LoVo (cell line): Measurements from ENCODE around the gene CACNB2.

Experiments
- DNase-seq: peaks from one replicate; pipeline ENCODE4 v3.0.0-alpha.2; 2016; ENCODE audit warnings: low spot score

The CACNB2 gene

GRCh38 chr10:18514537-18514936 lies 374.3 kb downstream of the CACNB2 start:
- no peak for DNase-seq

GRCh38 chr10:18516851-18517250 lies 376.6 kb downstream of the CACNB2 start:
- DNase-seq = no peak

DNA sequence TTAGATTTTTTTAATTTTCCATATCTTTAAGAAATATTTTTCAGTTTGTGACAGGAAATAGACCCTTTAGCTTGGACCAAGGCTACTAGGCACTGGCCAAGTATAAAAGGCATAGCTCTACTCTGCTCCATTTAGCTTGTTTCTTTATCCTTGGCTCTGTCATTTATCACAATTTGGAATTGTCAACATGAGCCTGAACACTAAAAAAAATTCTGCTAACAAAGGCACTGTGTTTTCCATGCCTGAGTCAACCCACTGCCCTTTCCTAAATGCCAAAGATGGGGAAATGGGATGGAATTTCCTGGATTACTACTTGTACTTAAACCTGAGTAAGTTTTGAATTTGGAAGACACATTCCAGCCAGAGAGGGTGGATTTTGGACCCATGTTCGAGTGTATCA lies 382.8 kb downstream of the CACNB2 start:
- no peak for DNase-seq

DNA sequence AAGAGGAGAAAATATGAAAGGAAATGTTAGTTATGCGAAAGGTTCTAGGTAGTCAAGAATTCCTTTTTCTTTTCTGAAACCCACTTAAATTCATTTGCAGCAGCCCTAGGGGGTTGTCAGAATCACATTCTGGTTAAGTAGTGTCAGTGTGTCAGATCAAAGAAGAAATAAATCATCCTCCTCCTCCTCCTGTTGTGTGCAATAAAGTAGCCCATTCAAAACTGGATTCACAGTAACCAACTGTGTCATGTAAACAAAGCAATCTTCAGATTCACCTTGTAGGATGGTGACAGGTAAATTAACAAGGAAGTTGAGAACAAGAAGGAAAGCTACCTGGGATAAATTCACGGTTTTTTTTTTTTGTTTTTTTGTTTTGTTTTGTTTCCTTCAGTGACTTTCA lies 383.6 kb downstream of the CACNB2 start:
- DNase-seq = no peak

- no peak for DNase-seq
Observed at GRCh38 chr10:18527687-18528086, 387.5 kb downstream of the CACNB2 start.

- DNase-seq = no peak
Observed at GRCh38 chr10:18528292-18528691, 388.1 kb downstream of the CACNB2 start.

DNA sequence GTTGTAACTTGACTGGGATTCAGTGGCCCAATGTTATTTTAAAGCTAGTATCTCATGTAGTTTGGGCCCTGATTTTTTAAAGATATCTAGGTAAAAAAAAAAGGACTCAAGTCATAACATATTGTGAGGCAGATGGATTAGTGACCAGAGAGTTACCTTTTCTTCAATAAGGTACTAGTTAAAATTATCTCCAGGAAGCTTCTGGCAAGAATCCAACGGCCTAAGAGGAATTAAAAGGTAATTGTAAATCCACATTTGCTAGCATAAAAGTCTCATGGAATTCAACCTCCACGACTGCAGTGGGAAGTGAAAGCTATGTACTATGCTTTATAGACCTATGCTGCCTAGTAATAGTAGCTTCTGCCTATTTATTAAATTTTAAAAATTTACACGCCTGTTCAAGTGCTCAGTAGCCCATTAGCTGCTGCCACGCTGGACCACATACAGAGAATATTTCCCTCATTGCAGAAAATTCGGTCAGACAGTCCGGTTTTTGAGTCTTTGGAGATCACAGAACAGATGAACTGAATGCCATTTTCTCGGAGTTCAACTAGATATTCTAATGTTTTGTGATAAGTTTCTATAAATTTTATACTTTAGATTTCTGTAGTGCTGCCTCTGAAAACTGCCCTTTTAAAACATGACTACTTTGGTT lies 392.8 kb downstream of the CACNB2 start:
- no peak for DNase-seq

DNA sequence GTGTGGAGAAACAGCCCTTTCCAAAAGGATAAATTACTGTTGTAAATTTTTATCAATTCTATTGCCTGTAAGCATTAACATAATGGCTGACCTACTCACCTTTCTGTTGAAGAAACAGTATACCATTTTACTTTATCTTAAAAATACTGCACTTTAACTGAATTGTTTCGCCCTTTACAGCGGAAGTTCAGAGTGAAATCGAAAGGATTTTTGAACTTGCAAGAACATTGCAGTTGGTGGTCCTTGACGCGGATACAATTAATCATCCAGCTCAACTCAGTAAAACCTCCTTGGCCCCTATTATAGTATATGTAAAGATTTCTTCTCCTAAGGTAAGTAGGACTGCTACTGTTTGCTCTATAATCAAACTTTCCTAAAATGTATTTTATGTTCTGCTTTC lies 393.7 kb downstream of the CACNB2 start:
- no peak for DNase-seq

GRCh38 chr10:18539335-18539734 lies 399.1 kb downstream of the CACNB2 start:
- DNase-seq = no peak

GRCh38 chr10:18540195-18540594 lies 400.0 kb downstream of the CACNB2 start:
- no peak for DNase-seq

- no peak for DNase-seq
Observed at GRCh38 chr10:18542832-18543231, 402.6 kb downstream of the CACNB2 start.

DNA sequence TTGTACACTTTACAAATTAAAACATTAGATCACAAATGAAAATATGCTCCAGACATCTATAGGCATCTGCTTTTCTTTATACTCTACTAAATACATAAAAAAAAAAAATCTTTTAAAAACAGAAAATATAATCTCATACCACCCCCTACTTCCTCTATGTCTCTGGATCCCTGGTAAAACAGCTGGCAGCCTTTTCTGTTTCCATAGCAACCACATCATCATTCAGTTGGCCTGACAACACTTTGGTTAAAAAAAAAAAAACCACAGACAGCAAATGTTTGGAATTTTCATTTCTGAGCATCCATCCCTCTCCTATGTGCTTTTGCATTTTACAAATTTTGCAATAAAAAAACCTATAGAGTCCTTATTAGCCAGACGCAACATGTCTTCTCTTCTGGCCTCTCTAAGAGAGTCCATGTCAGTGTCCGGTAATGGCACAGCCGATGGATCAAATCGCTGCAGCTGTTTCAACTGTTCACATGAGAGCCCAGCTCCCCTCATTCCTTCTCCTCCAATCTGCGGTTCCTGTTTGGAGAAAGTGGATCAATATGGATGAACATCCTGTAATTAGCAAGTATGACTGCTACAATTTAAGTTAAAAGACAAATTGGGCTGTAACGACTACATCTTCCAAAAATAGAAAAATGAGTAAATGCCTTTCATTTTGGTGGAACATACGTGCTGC lies 405.5 kb downstream of the CACNB2 start:
- DNase-seq = no peak

- DNase-seq = no peak
Observed at GRCh38 chr10:18549105-18549504, 408.9 kb downstream of the CACNB2 start.

GRCh38 chr10:18551473-18551872 lies 411.2 kb downstream of the CACNB2 start:
- DNase-seq = no peak

GRCh38 chr10:18554479-18554878 lies 414.3 kb downstream of the CACNB2 start:
- no peak for DNase-seq

DNA sequence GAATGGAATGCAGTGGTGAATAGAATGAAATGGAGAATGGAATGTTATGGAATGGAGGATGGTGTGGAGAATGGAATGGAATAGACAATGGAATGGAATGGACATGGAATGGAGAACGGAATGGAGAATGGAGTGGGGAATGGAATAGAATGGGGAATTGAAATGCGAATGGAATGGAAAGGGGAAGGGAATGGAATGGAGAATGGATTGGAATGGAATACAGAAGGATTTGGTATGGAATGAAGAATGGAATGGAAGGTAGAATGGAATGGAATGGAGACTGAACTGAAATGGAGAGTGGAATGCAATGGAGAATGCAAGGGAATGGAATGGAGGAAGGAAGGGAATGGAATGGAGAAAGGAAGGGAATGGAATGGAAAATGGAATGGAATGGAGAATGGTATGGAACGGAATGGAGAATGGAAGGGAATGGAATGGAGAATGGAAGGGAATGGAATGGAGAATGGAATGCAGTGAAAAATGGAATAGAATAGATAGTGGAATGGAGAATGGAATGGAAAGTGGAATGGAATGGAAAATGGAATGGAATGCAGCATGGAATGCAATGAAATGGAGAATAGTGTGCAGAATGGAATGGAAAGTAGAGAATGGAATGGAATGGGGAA lies 416.4 kb downstream of the CACNB2 start:
- no peak for DNase-seq

GRCh38 chr10:18557960-18558359 lies 417.7 kb downstream of the CACNB2 start:
- no peak for DNase-seq

DNA sequence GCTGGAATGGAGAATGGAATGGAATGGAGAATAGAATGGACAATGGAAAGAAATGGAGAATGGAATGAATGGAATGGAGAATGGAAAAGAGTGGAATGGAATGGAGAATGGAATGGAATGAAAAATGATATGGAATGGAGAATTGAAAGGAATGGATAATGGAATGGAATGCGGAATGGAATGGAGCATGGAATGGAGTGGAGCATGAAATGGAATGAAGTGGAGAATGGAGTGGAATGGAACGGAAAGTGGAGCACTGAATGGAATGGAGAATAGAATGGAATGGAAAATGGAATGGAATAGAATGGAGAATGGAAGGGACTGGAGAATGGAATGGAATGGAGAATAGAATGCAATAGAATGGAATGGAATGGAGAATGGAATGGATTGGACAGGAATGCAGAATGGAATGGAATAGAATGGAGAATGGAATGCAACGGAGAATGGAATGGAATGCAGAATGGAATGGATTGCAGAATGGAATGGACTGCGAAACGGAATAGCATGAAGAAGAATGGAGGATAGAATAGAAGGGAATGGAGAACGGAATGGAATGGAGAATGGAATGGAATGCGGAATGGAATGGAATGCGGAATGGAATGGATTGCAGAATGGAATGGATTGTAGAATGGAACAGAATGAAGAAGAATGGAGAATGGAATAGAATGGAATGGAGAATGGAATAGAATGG lies 421.8 kb downstream of the CACNB2 start:
- no peak for DNase-seq

GRCh38 chr10:18563003-18563726 lies 422.9 kb downstream of the CACNB2 start:
- DNase-seq = no peak

DNA sequence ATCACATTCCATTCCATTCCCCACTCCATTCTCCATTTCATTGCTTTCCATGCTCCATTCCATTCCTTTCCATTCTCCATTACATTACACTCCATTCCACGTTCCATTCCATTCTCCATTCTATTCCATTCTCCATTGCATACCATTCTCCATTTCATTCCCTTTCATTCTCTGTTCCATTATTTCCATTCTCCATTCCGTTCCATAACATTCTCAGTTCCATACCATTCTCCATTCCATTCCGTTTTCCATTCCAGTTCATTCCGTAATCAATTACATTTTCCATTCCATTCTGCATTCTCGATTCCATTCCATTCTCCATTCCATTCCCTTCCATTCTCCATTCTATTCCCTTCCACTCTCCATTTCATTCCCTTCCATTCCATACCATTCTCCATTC lies 424.8 kb downstream of the CACNB2 start:
- no peak for DNase-seq

DNA sequence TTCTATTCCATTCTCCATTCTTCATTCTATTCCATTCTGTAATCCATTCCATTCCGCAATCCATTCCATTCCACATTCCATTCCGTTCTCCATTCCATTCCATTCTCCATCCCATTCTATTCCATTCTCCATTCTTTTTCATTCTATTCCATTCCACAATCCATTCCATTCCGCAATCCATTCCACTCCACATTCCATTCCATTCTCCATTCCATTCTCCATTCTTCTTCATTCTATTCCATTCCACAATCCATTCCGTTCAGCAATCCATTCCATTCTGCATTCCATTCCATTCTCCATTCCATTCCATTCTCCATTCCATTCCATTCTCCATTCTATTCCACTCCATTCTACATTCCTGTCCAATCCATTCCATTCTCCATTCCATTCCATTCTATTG lies 426.0 kb downstream of the CACNB2 start:
- no peak for DNase-seq

DNA sequence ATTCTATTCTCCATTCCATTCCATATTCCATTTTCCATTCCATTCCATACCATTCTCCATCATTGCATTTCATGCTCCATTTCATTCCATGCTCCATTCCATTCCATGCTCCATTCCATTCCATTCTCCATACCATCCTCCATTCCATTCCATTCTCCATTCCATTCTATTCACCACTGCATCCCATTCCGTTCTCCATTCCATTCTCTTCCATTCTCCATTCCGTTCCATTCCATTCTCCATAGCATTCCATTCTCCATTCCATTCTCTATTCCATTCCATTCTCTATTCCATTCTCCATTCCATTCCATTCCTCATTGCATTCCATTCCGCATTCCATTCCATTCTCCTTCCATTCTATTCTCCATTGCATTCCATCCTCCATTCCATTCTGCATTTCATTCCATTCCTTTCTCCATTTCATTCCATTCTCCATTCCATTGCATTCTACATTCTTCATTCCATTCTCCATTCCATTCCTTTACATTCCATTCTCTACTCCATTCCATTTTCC lies 427.2 kb downstream of the CACNB2 start:
- DNase-seq = no peak
